B cell (primary cell): ENCODE results near the gene PTGER3. TPM values are rescaled to one million over a fixed set of nuclear protein-coding genes. Genes with fewer than 3 reads are reported as not detected.

Experiments
- ATAC-seq: fragments of 200-7000 bp; cut with Tn5 transposase; one replicate; pipeline ENCODE4 v1.10.0; 2021; ENCODE audit warnings: low read depth, mild to moderate bottlenecking, moderate number of reproducible peaks, moderate library complexity
- CTCF ChIA-PET: fragments of 350-600 bp; sonication (Branson Sonifier 250); formaldehyde crosslinking; loops from one replicate; lab custom pipeline; 2021; ENCODE audit warnings: antibody characterized with exemption, inconsistent platforms; lab: Charles Lee
- POLR2A ChIA-PET: fragments of 350-600 bp; sonication (Branson Sonifier 250); formaldehyde crosslinking; loops from one replicate; lab custom pipeline; 2021; ENCODE audit warnings: antibody characterized with exemption; lab: Charles Lee
- DNase-seq: peaks from one replicate; pipeline ENCODE4 v3.0.0; 2013
- H2AFZ ChIP-seq: 2 replicates; pipeline ENCODE4 v1.6.1; 2012; ENCODE audit warnings: mild to moderate bottlenecking, low read depth, low read length; ENCODE audit not compliant: insufficient read depth, poor library complexity, severe bottlenecking
- H3K27ac ChIP-seq, 2 donors: 1 replicate in 1 of 2; 2 replicates in 1 of 2; pipeline ENCODE4 v1.5.1; 2012 to 2013; ENCODE audit warnings: low read length in 2 of 2, mild to moderate bottlenecking in 2 of 2, moderate library complexity in 1 of 2
- H3K27me3 ChIP-seq, 4 experiments: fragments of 200-600 bp in 1 of 4; sonication (generic) in 1 of 4; replicated peaks in 1 of 4; 1 replicate in 2 of 4; 2 replicates in 2 of 4; pipeline versions ENCODE4 v1.6.1 to v1.7.0; 2013 to 2016; ENCODE audit warnings: low read length in 3 of 4, mild to moderate bottlenecking in 2 of 4, mixed read lengths in 1 of 4, moderate library complexity in 1 of 4; ENCODE audit not compliant: insufficient read depth in 4 of 4, control insufficient read depth in 3 of 4; ENCODE audit errors: control extremely low read depth in 1 of 4
- H3K36me3 ChIP-seq, 2 experiments: replicated peaks in 1 of 2; 1 replicate in 1 of 2; 2 replicates in 1 of 2; pipeline versions ENCODE4 v1.6.1 to v1.7.1; 2013; ENCODE audit warnings: low read length in 1 of 2; ENCODE audit not compliant: insufficient read depth in 2 of 2, control insufficient read depth in 1 of 2; ENCODE audit errors: control extremely low read depth in 1 of 2, extremely low read depth in 1 of 2
- H3K4me1 ChIP-seq, 2 donors: fragments of 200-600 bp in 1 of 2; sonication (generic) in 1 of 2; 1 replicate in 1 of 2; 2 replicates in 1 of 2; pipeline versions ENCODE4 v1.5.1 to v1.6.1; 2013 to 2017; ENCODE audit warnings: low read length in 2 of 2; ENCODE audit not compliant: control insufficient read depth in 2 of 2, insufficient read depth in 2 of 2
- H3K4me2 ChIP-seq: replicated peaks from 2 replicates; pipeline ENCODE3; 2012; ENCODE audit warnings: mild to moderate bottlenecking, low read depth, low read length; ENCODE audit not compliant: poor library complexity, severe bottlenecking
- H3K4me3 ChIP-seq, 5 experiments: fragments of 200-600 bp in 1 of 5; sonication (generic) in 1 of 5; 1 replicate in 3 of 5; 2 replicates in 2 of 5; pipeline versions ENCODE4 v1.5.1 to v1.7.0; 2011 to 2016; ENCODE audit warnings: low read length in 4 of 5, mild to moderate bottlenecking in 4 of 5, low read depth in 2 of 5, control low read depth in 1 of 5, moderate library complexity in 1 of 5; ENCODE audit not compliant: insufficient read depth in 1 of 5; ENCODE audit errors: control extremely low read depth in 1 of 5, extremely low read depth in 1 of 5
- H3K79me2 ChIP-seq: fragments of 200-600 bp; sonication (generic); one replicate; pipeline ENCODE4 v1.6.0; 2016; ENCODE audit warnings: low read length; ENCODE audit not compliant: control insufficient read depth, insufficient read depth
- H3K9ac ChIP-seq: fragments of 200-600 bp; sonication (generic); 2 replicates; pipeline ENCODE4 v1.6.1; 2017; ENCODE audit warnings: mild to moderate bottlenecking, low read length, moderate library complexity
- H3K9me3 ChIP-seq, 3 donors: one replicate each; pipeline versions ENCODE4 v1.6.1 to v1.7.1; 2013; ENCODE audit warnings: low read length in 2 of 3; ENCODE audit not compliant: control insufficient read depth in 2 of 3, insufficient read depth in 1 of 3; ENCODE audit errors: control extremely low read depth in 1 of 3
- H4K20me1 ChIP-seq: 2 replicates; pipeline ENCODE4 v1.6.0; 2012; ENCODE audit warnings: mild to moderate bottlenecking, low read length; ENCODE audit not compliant: insufficient read depth, control insufficient read depth, poor library complexity, severe bottlenecking
- H3K27ac Mint-ChIP-seq: one replicate; pipeline ENCODE4 v1.8.0; 2021; ENCODE audit warnings: mixed read lengths
- H3K27me3 Mint-ChIP-seq: one replicate; pipeline ENCODE4 v1.8.0; 2021; ENCODE audit warnings: mixed read lengths
- H3K4me1 Mint-ChIP-seq: one replicate; pipeline ENCODE4 v1.8.0; 2021; ENCODE audit warnings: mixed read lengths
- H3K4me3 Mint-ChIP-seq: one replicate; pipeline ENCODE4 v1.8.0; 2021; ENCODE audit warnings: mixed read lengths
- H3K9me3 Mint-ChIP-seq: one replicate; pipeline ENCODE4 v1.8.0; 2022; ENCODE audit warnings: mixed read lengths; ENCODE audit not compliant: insufficient read depth
- CTCF ChIP-seq: fragments of 200-600 bp; IDR thresholded peaks from one replicate; pipeline ENCODE4 v1.8.0; 2022; ENCODE audit warnings: antibody characterized with exemption, mild to moderate bottlenecking
- EZH2 ChIP-seq: IDR thresholded peaks from 2 replicates; pipeline ENCODE4 v1.6.1; 2012; ENCODE audit warnings: borderline replicate concordance, low read depth, mild to moderate bottlenecking, moderate library complexity, low read length; ENCODE audit not compliant: insufficient read depth, poor library complexity, severe bottlenecking
- WGBS: methylation state at CpG from one replicate; pipeline ENCODE4 v1.1.5; 2013; ENCODE audit warnings: missing lambda C conversion rate; ENCODE audit not compliant: insufficient coverage; 5-methylcytosine and 5-hydroxymethylcytosine counted together
- intact Hi-C: fragments of 100-400 bp; cut with micrococcal nuclease; formaldehyde crosslinking; loops from one replicate; pipeline ENCODE4 v1.10.0; 2022
- polyA plus RNA-seq: library from polyadenylated mRNA; depleted of rRNA; stranded (reverse); fragments of >200 nt; gene quantifications from 2 replicates; pipeline ENCODE4 v1.2.3, GENCODE V29; 2012
- total RNA-seq, 2 donors: library from RNA; stranded (reverse); fragments of 120-200 nt in 1 of 2; gene quantifications; 1 replicate in 1 of 2; 2 replicates in 1 of 2; pipeline versions ENCODE4 v1.2.3 to v1.2.4, GENCODE V29; 2013 to 2022

The PTGER3 gene
- total and polyA plus RNA-seq, 2 donors (not counting 1 experiment from before 2014, with no cell fraction given) = 0.27 TPM; not detected in 1

GRCh38 chr1:71019233-71019969 lies 28.2 kb downstream of the PTGER3 start:
- peaks cover 16% of the 10 kb centered on the region for H3K27me3 Mint-ChIP-seq
- H3K4me3 Mint-ChIP-seq = no peak overlapping the region

More at GRCh38 chr1:71019233-71019969, 28.2 kb downstream of the PTGER3 start:
- Histone ChIP-seq H3K79me2 (no peaks in the 10 kb centered on the region), H3K36me3 (no peaks in the 10 kb centered on the region), H3K27me3 (no peaks in the 10 kb centered on the region), H3K9ac (no peak overlapping the region), H3K4me2 (no peak overlapping the region), H2AFZ (no peak overlapping the region), H3K27ac (no peak overlapping the region), H3K9me3 (no peaks in the 10 kb centered on the region), H3K4me1 (no peaks in the 10 kb centered on the region), H4K20me1 (no peaks in the 10 kb centered on the region), H3K4me3 (no peak overlapping the region)
- ATAC-seq (no peak), DNase-seq (no peak)
- H3K4me1 Mint-ChIP-seq = no peaks in the 10 kb centered on the region
- H3K9me3 Mint-ChIP-seq = no peaks in the 10 kb centered on the region
- ChIA-PET POLR2A (no interaction called here), CTCF (no interaction called here)
- no peak overlapping the region for H3K27ac Mint-ChIP-seq
- intact Hi-C loops = no loop called here
- WGBS = 80% methylated on average over 1 of the region's 7 CpGs
- no peak for TF ChIP-seq EZH2
- no peak for TF ChIP-seq CTCF
